ENCODE results near the gene PHKA1. TPM values are rescaled to one million over a fixed set of nuclear protein-coding genes. Genes with fewer than 3 reads are reported as not detected.

The PHKA1 gene
- total and polyA plus RNA-seq, 4 donors = 0.57 to 5.5 (median 1.4) TPM

DNA sequence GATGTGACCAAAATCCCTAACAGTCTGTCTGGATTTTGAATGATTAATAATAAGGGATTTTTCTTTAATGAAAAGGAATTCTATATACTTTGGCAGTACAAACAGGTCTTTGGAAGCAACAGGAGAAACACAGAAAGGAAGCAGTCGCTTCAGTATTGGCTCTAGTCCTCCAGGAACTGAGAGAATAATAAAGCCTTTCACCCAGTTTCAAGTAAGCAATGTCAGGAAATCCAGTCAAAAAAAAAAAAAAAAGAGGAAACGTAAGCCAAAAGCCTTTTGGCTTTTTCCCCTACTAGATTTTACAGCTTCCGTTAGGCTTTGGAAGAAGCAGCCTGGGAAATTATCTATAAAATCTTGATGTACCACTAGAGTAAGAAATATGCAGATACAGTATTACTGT is 79.8 kb downstream of the PHKA1 start:
- no peak overlapping the region for H3K4me3 ChIP-seq (ENCODE audit: low read depth in 1 of 3, low read length in 3 of 3)
- no peak for DNase-seq (ENCODE audit: low spot score)
- H3K36me3 ChIP-seq (ENCODE audit: control insufficient read depth in 4 of 4, insufficient read depth in 3 of 4, low read depth in 1 of 4, low read length in 3 of 4) = no peaks in the 10 kb centered on the region
- TF ChIP-seq SP1 (IDR thresholded peaks at IDR 0.05) (peak; percentile 38), GABPA (IDR thresholded peaks at IDR 0.05 in 1 of 2, conservative IDR thresholded peaks at IDR 0.05 in 1 of 2) (peak in 1 of 2 donors; percentile 14), RXRA (IDR thresholded peaks at IDR 0.05) (peak in 1 of 2 donors; percentile 68)
- TF ChIP-seq, protein P1, sequence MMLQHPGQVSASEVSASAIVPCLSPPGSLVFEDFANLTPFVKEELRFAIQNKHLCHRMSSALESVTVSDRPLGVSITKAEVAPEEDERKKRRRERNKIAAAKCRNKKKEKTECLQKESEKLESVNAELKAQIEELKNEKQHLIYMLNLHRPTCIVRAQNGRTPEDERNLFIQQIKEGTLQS (IDR thresholded peaks at IDR 0.05) = no peak
- H3K4me1 ChIP-seq (ENCODE audit: control insufficient read depth in 4 of 4, insufficient read depth in 4 of 4, low read length in 3 of 4) = peaks cover 0 to 3% (median 0%) of the 10 kb centered on the region in 4 donors
- H3K9me3 ChIP-seq (ENCODE audit: control insufficient read depth in 4 of 4, low read length in 3 of 4) = no peaks in the 10 kb centered on the region
- no peaks in the 10 kb centered on the region for H3K27me3 ChIP-seq (ENCODE audit: control insufficient read depth in 4 of 4, insufficient read depth in 4 of 4, low read length in 3 of 4)
- 13% methylated on average over 3 of the region's 3 CpGs for WGBS
- no peak overlapping the region for H3K9ac ChIP-seq (ENCODE audit: low read depth in 1 of 2, low read length in 2 of 2)
- H3K27ac ChIP-seq (ENCODE audit: low read depth in 1 of 2, low read length in 2 of 2) = peak overlapping the region in 1 of 2 donors; percentile 12

GRCh38 chrX:72630185-72630584 is 83.9 kb downstream of the PHKA1 start:
- no peak overlapping the region for H3K4me3 ChIP-seq (ENCODE audit: low read depth in 1 of 3, low read length in 3 of 3)
- H3K9ac ChIP-seq (ENCODE audit: low read depth in 1 of 2, low read length in 2 of 2) = no peak overlapping the region
- WGBS = 100% methylated on average over 1 of the region's 1 CpG
- TF ChIP-seq HNF4A (conservative IDR thresholded peaks at IDR 0.05) = no peak
- TF ChIP-seq EGR1 (IDR thresholded peaks at IDR 0.05; ENCODE audit: low read depth in 2 of 2) = no peak
- TF ChIP-seq MAX (IDR thresholded peaks at IDR 0.05) = no peak
- TF ChIP-seq YY1 (IDR thresholded peaks at IDR 0.05) = no peak
- no peak for DNase-seq (ENCODE audit: low spot score)
- H3K9me3 ChIP-seq (ENCODE audit: control insufficient read depth in 4 of 4, low read length in 3 of 4) = no peaks in the 10 kb centered on the region
- H3K36me3 ChIP-seq (ENCODE audit: control insufficient read depth in 4 of 4, insufficient read depth in 3 of 4, low read depth in 1 of 4, low read length in 3 of 4) = no peaks in the 10 kb centered on the region
- no peaks in the 10 kb centered on the region for H3K4me1 ChIP-seq (ENCODE audit: control insufficient read depth in 4 of 4, insufficient read depth in 4 of 4, low read length in 3 of 4)
- H3K27ac ChIP-seq (ENCODE audit: low read depth in 1 of 2, low read length in 2 of 2) = no peak overlapping the region
- no peaks in the 10 kb centered on the region for H3K27me3 ChIP-seq (ENCODE audit: control insufficient read depth in 4 of 4, insufficient read depth in 4 of 4, low read length in 3 of 4)

DNA sequence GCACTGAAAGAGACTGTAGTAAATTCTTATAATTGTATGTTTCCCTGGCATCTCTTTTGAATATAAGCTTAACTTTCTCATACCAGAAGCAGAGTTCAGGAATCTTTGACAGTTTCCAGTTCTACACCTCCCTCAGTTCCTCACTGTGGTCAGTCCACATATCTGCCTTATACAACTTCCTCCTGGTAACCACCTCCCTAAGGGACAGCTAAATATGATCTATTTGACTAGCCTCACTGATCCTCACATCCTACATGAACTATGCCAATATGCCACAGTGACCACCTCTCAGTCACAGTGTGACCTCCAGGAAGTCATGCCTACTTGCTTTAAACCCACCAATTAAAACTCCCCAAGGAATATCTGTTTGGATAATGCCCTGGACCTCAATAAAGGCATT is 89.9 kb downstream of the PHKA1 start:
- H3K27me3 ChIP-seq (ENCODE audit: control insufficient read depth in 4 of 4, insufficient read depth in 4 of 4, low read length in 3 of 4) = no peaks in the 10 kb centered on the region
- no peaks in the 10 kb centered on the region for H3K9me3 ChIP-seq (ENCODE audit: control insufficient read depth in 4 of 4, low read length in 3 of 4)

More for the DNA sequence above, 89.9 kb downstream of the PHKA1 start:
- DNase-seq (ENCODE audit: low spot score) = no peak
- no peak overlapping the region for H3K9ac ChIP-seq (ENCODE audit: low read depth in 1 of 2, low read length in 2 of 2)
- no peaks in the 10 kb centered on the region for H3K4me1 ChIP-seq (ENCODE audit: control insufficient read depth in 4 of 4, insufficient read depth in 4 of 4, low read length in 3 of 4)
- no peak for TF ChIP-seq HNF4A (conservative IDR thresholded peaks at IDR 0.05)
- no peak for TF ChIP-seq CTCF (IDR thresholded peaks at IDR 0.05; ENCODE audit: low read depth, low read length, missing input control)
- TF ChIP-seq GABPA (IDR thresholded peaks at IDR 0.05 in 1 of 2, conservative IDR thresholded peaks at IDR 0.05 in 1 of 2) = no peak
- no peak for TF ChIP-seq NR2F2 (IDR thresholded peaks at IDR 0.05)
- no peak for TF ChIP-seq MAX (IDR thresholded peaks at IDR 0.05)
- TF ChIP-seq REST (IDR thresholded peaks at IDR 0.05) = no peak
- no peak for TF ChIP-seq SP1 (IDR thresholded peaks at IDR 0.05)
- no peak for TF ChIP-seq HNF4G (IDR thresholded peaks at IDR 0.05)
- TF ChIP-seq YY1 (IDR thresholded peaks at IDR 0.05) = no peak
- no peak for TF ChIP-seq JUND (IDR thresholded peaks at IDR 0.05)
- TF ChIP-seq, protein P2, sequence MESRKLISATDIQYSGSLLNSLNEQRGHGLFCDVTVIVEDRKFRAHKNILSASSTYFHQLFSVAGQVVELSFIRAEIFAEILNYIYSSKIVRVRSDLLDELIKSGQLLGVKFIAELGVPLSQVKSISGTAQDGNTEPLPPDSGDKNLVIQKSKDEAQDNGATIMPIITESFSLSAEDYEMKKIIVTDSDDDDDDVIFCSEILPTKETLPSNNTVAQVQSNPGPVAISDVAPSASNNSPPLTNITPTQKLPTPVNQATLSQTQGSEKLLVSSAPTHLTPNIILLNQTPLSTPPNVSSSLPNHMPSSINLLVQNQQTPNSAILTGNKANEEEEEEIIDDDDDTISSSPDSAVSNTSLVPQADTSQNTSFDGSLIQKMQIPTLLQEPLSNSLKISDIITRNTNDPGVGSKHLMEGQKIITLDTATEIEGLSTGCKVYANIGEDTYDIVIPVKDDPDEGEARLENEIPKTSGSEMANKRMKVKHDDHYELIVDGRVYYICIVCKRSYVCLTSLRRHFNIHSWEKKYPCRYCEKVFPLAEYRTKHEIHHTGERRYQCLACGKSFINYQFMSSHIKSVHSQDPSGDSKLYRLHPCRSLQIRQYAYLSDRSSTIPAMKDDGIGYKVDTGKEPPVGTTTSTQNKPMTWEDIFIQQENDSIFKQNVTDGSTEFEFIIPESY (IDR thresholded peaks at IDR 0.05) = no peak
- TF ChIP-seq TAF1 (conservative IDR thresholded peaks at IDR 0.05) = no peak
- TF ChIP-seq, protein P1 (IDR thresholded peaks at IDR 0.05) = no peak
- no peak for TF ChIP-seq FOXA2 (IDR thresholded peaks at IDR 0.05)
- no peak for TF ChIP-seq RAD21 (IDR thresholded peaks at IDR 0.05)
- no peak for TF ChIP-seq RXRA (IDR thresholded peaks at IDR 0.05)
- no peak overlapping the region for H3K4me3 ChIP-seq (ENCODE audit: low read depth in 1 of 3, low read length in 3 of 3)
- no peaks in the 10 kb centered on the region for H3K36me3 ChIP-seq (ENCODE audit: control insufficient read depth in 4 of 4, insufficient read depth in 3 of 4, low read depth in 1 of 4, low read length in 3 of 4)
- H3K27ac ChIP-seq (ENCODE audit: low read depth in 1 of 2, low read length in 2 of 2) = no peak overlapping the region

Data from liver (tissue), 9 donors.